ENCODE data around the gene SH2D2A.
A peak's percentile ranks its signal among the peaks of the same experiment; 100 is the strongest.
"Not testable (repeated sequence)": the region's sequence is repeated elsewhere in the genome, so short reads cannot be mapped to it uniquely, and the experiment has no call there.

SH2D2A gene

DNA sequence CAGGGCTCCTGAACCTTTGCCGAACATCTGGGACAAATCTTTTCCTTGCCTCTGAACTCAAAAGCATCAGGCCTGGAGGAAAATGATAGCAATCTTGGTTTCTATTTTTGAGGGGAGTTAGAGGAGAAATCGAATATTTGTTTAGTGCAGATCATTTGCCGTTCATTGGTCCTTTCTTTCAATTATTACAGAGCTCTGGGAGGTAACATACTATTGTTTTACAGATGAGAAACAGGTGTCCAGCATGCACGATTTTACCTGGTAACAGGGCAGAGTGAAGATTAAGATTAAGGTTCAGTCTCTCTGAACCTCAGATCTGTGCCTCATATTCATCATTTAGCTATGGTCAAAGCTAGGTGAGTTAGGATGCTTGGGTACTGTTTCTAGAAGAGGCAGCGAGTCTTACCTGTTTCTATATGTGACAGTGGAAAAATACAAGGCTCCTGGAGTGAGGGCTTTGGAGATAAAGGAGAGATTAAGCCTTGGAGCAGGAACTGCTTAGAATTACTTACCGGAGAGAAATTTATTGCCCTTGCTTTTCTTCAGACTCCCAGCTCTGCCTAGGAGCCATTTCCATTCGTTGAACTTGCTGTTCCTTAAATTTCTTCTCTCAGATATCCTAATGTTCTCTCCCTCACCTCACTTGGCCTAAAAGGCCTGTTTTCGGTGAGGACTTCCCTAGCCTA, 47.9 kb downstream of the SH2D2A start:
- DNase-seq (ENCODE audit: low spot score) = no peak

- DNase-seq (ENCODE audit: low spot score) = no peak
Measured at GRCh38 chr1:156767879-156768604, 48.6 kb downstream of the SH2D2A start.

GRCh38 chr1:156767101-156767878, 49.4 kb downstream of the SH2D2A start, which contains the start of gene PRCC:
Gene PRCC (plus strand): TSS chr1:156767535. CDS start chr1:156767772, 237 bp downstream.
- DNase-seq (ENCODE audit: low spot score) = peak; percentile 100

- DNase-seq (ENCODE audit: low spot score) = no peak
Measured at GRCh38 chr1:156766298-156767100, 50.1 kb downstream of the SH2D2A start.

GRCh38 chr1:156765666-156766065, 51.0 kb downstream of the SH2D2A start:
- no peak for DNase-seq (ENCODE audit: low spot score)

- DNase-seq (ENCODE audit: low spot score) = not testable (repeated sequence)
Measured at GRCh38 chr1:156765136-156765535, 51.5 kb downstream of the SH2D2A start.

DNA sequence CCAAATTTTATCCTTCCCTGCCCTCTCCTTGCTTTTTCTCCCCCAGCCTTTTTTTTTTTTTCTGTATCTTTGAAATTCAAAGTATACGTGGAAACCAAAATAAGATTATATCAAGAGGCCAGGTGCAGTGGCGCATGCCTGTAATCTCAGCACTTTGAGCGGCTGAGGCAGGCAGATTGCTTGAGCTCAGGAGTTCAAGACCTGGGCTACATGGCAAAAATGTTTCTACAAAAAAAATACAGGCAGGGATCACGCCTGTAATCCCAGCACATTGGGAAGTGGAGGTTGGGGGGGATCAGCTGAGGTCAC, 55.9 kb downstream of the SH2D2A start:
- no peak for DNase-seq (ENCODE audit: low spot score)

- DNase-seq (ENCODE audit: low spot score) = no peak
Measured at GRCh38 chr1:156760092-156760795, 56.4 kb downstream of the SH2D2A start.

- DNase-seq (ENCODE audit: low spot score) = not testable (repeated sequence)
Measured at GRCh38 chr1:156757572-156758253, 58.9 kb downstream of the SH2D2A start.

GRCh38 chr1:156756355-156756754, 60.3 kb downstream of the SH2D2A start:
- DNase-seq (ENCODE audit: low spot score) = no peak
